Activated effector memory CD4-positive, alpha-beta T cell treated with anti-CD3 and anti-CD28 coated beads, Interleukin-2, amount 50 U/mL, for 16 hours (primary cell): ENCODE measurements around the gene LANCL3.
A peak's percentile ranks its signal among the peaks of the same experiment; 100 is the strongest.

ENCODE experiments used
- DNase-seq: peaks from one replicate; pipeline ENCODE4 v3.0.0-alpha.2; 2020

LANCL3 gene

DNA sequence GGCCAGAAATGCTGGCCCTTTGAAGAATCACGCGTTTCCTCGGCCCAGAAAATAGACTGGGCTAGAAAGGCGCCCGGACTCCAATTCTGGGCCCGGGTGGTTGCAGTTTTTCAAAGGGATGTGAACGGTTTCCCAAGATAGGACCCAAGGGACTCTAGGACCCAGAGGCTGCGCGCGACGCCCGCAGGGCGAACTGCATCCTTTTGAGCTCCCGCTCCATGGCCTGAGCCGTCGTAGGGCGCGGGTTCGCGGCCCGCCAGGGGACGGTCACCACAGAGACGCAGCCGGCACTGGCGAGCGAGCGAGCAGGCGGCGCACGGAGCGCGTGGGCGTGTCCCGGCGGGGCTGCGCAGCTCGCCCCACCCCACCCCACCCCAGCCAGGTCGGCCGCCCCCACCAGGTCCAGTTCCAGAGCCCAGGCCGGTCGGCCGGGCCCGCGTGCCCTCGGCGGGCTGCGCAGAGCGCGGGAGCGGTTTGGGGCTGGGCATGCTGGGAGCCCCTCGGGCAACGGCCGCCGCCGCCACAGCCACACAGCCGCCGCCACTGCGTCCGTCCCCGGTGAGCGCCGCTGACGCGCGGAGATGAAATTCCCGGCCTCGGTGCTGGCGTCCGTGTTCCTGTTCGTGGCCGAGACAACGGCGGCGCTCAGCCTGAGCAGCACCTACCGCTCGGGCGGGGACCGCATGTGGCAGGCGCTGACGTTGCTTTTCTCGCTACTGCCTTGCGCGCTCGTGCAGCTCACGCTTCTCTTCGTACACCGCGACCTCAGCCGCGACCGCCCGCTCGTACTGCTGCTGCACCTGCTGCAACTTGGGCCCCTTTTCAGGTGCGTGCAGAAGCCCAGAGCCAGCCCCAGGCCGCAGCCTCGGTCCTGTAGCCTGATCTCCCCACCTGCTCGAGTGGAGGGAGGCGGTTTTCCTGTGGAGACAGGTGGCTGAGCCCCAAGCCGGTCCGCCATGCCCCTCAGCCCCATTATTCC, 114.2 kb downstream of the LANCL3 start, which contains the start of gene XK:
Gene XK, plus strand, starts transcription at position 411 of the 979 bp plus-strand sequence. Its CDS starts 171 bp downstream, at position 582.
- DNase-seq = peak; percentile 67

DNA sequence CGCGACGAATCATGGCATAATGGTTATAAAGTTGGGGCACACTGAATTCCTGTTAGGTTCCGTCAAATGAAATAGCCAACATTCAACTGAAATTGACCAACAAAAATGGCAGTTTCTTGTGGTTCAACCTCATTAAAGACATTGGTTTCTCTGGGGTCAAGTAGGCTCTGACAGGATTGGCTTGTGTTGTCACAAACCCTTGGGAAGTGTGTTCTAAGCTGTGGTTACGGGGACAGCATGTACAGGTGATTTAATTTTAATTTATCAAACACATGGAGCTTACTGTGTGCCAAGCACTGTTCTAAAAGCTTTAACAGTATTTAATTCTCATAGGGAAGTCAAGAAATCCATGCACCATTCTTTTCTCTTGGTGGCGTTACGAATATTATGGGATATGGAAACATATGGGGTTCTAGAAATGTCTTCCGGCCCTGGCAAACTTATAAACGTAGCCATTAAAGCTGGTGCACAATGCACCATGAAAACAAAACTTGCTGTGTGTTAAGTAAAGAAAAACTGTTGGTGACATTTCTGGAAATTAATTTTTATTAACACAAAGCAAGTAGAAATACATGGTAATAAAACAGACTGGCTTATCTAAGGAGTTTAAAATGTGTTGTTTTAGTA, 115.0 kb downstream of the LANCL3 start:
- no peak for DNase-seq

DNA sequence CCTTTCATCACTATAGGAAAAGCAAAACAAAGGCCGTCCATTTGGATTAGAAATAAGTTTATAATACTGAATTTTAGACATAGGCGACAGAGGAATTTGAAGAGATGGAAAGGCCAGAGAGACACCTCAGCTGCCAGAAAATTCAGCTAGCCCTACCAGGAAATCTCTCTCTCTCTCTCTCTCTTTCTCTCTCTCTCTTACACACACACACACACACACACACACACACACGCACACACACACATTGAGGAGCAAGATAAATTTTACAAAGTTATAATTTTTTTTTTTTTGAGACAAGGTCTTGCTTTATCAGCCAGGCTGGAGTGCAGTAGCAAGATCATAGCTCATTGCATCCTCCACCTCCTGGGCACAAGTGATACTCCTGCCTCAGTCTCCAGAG, 115.5 kb downstream of the LANCL3 start:
- DNase-seq = no peak

DNA sequence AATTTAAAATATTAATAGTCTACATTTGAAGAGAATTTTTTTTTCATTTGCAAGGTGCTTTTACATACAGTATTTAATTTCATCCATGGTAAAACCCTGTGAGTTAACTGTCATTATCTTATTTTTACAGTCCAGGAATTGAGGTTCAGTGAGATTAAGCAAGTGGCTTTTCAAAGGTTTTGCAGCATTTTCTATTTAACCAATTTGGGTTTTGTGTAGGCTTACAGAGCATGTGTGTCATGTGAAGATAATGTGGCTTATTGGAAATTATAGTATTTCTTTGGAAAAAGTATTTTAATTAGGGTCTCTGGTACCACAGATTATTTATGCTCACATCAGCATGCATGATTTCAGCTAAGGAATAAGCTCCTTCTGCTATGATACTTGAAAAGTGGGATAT, 118.7 kb downstream of the LANCL3 start:
- DNase-seq = no peak

DNA sequence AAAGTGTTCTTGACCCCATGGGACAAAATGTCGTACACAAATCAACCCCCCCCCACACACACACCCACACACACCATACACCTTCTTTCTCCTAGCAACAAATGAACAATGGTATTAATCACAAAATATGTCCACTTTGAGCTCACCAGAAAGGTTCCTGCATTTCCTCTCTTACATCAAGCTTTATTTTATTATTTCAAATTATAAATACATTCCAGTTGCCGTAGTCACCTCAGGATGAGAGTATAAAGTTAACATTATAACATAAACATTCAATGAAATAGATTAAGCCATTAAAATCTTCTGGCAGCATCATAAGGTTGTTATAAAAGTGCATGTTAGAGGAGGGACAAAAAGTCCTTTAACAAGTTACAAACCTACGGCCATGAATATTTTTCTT, 121.5 kb downstream of the LANCL3 start:
- DNase-seq = no peak

DNA sequence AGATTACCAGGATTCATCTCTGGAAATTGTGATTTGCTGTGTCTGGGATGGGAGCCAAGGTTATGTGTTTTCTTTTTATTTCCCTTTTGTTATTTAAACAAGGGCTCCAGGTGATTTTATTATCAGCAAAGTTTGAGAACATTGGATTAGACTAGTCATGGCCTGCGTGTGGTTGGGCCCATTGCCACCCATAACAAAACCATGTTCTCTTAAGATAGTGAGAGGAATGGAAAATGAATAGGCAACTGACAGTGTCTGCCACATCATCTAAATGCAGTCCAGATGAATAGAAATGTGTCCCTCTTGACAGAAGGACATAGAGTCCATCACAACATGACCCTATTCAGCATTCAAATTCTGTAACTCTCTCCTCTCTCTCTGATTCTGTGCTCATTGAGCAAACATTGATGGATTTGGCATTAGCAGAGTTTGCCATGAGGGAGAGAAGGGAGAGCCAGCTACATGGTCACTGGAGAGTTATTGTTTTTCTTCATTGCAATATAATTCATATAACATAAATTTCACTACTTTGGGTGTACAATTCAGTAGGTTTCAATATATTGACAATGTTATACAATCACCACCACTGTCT, 125.8 kb downstream of the LANCL3 start:
- DNase-seq = no peak

DNA sequence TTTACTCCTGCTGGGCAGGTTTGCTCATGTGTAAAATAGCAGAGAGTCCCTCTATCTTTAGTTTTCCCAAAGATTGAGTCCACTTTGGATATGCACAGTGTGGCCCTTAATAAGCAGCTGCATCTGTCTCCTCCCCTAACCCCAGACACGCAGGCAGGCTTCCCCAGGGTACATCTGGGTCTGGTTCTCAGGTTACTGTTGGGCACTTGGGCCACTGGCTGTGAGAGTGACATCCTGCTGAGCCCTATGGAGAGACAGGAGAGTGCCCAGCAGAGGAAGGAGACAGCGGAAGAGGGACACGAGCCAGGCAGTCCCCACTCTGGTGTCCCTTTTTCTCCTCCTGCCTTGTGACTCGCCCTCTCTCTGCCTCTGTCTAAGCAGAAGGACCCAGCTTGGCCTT, 130.1 kb downstream of the LANCL3 start:
- no peak for DNase-seq

DNA sequence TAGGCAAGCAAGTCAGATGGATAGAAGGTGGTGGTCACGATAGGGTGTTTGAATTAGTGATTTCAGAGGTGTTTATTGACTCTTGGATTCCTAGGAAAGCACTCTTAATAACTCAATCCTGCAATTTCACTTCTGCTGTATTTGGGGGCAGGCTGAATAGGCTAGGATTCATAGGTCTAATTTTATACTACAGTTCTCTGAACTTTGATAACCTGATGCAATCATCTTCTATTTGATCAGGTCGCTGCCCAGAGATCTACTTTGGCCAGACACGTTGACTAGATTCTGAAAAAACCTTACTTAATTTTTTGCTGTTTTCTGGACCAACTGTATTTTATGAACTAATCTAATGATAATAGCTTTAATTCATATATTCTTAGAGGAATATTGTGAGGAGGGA, 140.5 kb downstream of the LANCL3 start:
- DNase-seq = no peak

DNA sequence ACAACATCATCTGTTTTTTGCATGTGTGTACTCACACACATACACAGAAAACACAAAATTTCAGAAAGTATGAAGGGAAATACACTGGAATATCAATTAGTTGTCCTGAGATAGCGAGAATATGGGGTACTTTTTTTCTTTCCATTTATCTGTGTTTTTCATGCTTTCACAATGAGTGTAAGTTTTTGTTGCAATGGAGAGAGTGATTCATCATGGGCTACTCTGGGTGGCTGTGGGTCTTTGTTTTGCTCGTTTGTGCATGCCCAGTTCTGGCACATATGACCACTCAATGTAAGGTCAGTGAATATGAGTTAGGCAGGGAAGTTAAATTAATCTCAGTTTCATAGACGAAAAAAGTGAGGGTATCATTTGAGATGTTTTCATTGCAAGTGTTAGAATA, 141.0 kb downstream of the LANCL3 start:
- DNase-seq = no peak

DNA sequence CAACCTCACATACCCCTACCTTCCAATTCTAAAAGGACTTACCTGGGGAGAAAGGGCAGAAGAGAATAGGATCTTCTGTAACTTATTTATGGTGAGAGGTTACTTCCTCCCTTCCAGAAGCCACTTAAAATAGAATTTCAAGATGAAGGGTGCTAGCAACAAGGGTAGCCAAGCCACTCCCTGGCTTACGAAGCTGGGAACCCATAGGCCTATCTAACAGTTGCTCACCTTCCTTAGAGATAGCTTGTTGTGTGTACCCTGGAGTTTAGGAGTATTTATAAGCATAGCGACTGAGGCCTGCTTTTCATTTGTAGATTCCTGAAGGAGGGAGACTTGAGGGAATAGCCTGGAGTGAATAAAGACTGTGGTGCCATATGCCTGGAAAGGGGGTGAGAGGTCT, 143.0 kb downstream of the LANCL3 start:
- DNase-seq = no peak

DNA sequence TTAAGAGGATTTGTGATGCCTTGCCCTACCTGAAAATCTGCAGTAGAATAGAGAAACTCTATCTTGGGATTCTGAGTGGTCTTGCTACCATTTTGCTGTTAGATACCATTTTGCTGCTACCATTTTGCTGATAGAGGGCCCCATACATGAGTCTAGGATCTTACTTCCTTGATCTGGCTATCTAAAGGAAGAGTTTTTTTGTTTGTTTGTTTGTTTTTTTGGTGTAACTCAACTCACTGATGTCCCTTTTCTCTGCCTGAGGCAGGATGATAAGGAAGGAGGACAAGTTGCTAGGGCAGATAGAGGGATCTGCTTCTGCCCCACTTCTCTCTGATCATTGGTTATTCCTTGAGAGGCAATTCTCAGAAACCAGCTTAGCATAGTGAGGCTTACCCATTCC, 145.1 kb downstream of the LANCL3 start:
- DNase-seq = no peak

DNA sequence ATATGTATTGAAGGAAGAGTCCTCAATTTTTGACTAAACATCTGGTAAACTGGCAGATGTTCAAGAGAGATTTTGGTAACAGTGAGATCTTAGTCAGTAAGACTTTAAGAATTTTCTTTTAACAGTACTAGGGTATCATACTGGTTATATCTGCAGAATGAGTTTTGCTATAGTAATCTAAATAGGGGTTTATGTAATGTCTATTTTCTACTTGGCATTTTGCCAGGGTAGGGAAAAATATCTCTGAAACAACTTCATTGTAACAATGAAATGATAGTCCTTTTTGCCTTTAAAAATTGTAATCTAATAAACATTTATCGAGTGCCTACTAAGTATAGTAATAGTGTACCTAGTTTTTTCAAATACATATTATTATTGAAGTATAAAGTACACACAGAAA, 146.2 kb downstream of the LANCL3 start:
- DNase-seq = no peak

DNA sequence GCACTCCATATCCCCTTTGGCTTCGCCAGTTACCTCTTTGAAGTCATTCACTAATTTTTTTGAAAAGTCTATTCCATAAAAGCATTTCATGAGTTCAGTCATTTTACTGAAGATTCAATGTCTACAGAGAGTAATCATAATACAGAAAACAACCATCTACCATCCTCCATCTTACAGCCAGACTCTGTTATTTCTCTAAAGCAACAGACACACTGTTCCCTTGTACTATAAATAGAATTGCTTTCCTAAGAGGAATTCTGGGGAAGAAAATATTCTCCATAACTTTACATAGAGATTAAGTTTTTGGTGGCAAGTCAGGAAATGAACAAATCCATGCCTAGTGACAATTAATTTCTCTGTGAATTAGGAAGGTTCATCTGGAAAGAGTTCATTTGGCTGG, 151.1 kb downstream of the LANCL3 start:
- no peak for DNase-seq

DNA sequence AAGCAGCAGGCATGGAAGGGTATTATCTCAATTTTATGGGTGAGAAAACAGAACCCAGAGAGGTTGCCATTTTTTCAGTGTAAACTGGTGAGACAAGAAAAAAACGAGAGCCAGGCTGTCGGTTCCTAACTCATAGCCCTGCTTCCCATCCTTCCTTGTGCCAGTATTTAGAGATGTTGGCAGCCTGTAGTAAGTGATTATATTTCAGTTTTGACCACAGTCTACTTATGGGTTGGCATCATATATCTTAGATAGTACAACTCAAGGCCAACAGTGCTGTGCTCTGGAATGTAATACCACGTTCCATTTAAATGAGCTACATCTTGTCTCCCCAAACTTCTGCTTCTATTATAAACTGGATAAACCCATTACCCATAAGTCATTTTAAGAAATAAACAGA, 154.9 kb downstream of the LANCL3 start:
- DNase-seq = no peak
